ENCODE data around the gene PRRT1. TPM values are rescaled to one million over a fixed set of nuclear protein-coding genes. Genes with fewer than 3 reads are reported as not detected.
"Not testable (repeated sequence)": the region's sequence is repeated elsewhere in the genome, so short reads cannot be mapped to it uniquely, and the experiment has no call there.

PRRT1 gene
- total RNA-seq, 2 donors from 2014 or later, result 0.72 to 0.90 TPM

GRCh38 chr6:32105433-32105832, 46.3 kb downstream of the PRRT1 start:
- Histone ChIP-seq H3K4me1 (peaks cover 8% of the 10 kb centered on the region), H3K27ac (no peak overlapping the region)
- no peak for DNase-seq

GRCh38 chr6:32102255-32102654, 49.5 kb downstream of the PRRT1 start:
- no peak overlapping the region for H3K4me3 ChIP-seq
- H3K9me3 ChIP-seq, result no peaks in the 10 kb centered on the region
- no peaks in the 10 kb centered on the region for H3K4me1 ChIP-seq
- H3K36me3 ChIP-seq, result no peaks in the 10 kb centered on the region
- no peak overlapping the region for H3K27ac ChIP-seq
- H3K9ac ChIP-seq (ENCODE audit: low read depth in 2 of 2, low read length in 2 of 2), result no peak overlapping the region
- no peak for TF ChIP-seq CTCF (IDR thresholded peaks at IDR 0.05)
- DNase-seq, result no peak
- peaks cover under 1% of the 10 kb centered on the region for H3K27me3 ChIP-seq
- intact Hi-C loops (cut with DNase I), result no loop called here

More at GRCh38 chr6:32105433-32105832, 46.3 kb downstream of the PRRT1 start:
- no peaks in the 10 kb centered on the region for H3K36me3 ChIP-seq
- no peaks in the 10 kb centered on the region for H3K27me3 ChIP-seq
- no peak for TF ChIP-seq CTCF (IDR thresholded peaks at IDR 0.05)
- no peaks in the 10 kb centered on the region for H3K9me3 ChIP-seq
- no peak overlapping the region for H3K9ac ChIP-seq (ENCODE audit: low read depth in 2 of 2, low read length in 2 of 2)
- intact Hi-C loops (cut with DNase I), result no loop called here
- no peak overlapping the region for H3K4me3 ChIP-seq

GRCh38 chr6:32100251-32100650, 51.5 kb downstream of the PRRT1 start:
- H3K9me3 ChIP-seq; H3K4me3 ChIP-seq; DNase-seq; H3K27ac ChIP-seq; H3K36me3 ChIP-seq; H3K9ac ChIP-seq (ENCODE audit: low read depth in 2 of 2, low read length in 2 of 2); intact Hi-C loops (cut with DNase I); H3K4me1 ChIP-seq: not testable (repeated sequence)
- H3K27me3 ChIP-seq, result peaks cover 21% of the 10 kb centered on the region

Small RNA genes lying within 50 kb of the gene (microRNA-seq; reads per million reads assigned to microRNA genes)
- gene MIR6721 (not detected), gene MIR6833 (not detected)

Other genes starting within 250 kb of the PRRT1 start
- gene ZBTB12, start 249.9 kb downstream of the PRRT1 start, total RNA-seq, result 1 to 10 TPM; 2.0 to 4.9 TPM
- gene C2, start 224.2 kb downstream of the PRRT1 start, total RNA-seq, result 10 to 100 TPM in 1 of 2 donors, 1 to 10 TPM in 1; 7.8 to 15.2 TPM
- gene CFB, start 205.8 kb downstream of the PRRT1 start, total RNA-seq, result 10 to 100 TPM; 20.4 to 60.6 TPM
- 10 to 100 TPM; 50.3 to 55.6 TPM for gene NELFE, start 193.0 kb downstream of the PRRT1 start, total RNA-seq
- 10 to 100 TPM; 52.5 to 81.1 TPM for gene SKIC2, start 192.8 kb downstream of the PRRT1 start, total RNA-seq
- 10 to 100 TPM; 13.0 to 16.1 TPM for gene DXO, start 179.8 kb downstream of the PRRT1 start, total RNA-seq
- gene C4A, start 169.9 kb downstream of the PRRT1 start, total RNA-seq, result 10 to 100 TPM; 15.9 to 23.4 TPM
- gene C4B, start 137.1 kb downstream of the PRRT1 start, total RNA-seq, result 10 to 100 TPM; 11.9 to 19.4 TPM
- 1 to 10 TPM in 1 of 2 donors, not detected in 1; 3.3 TPM for gene CYP21A2, start 113.5 kb downstream of the PRRT1 start, total RNA-seq
- 10 to 100 TPM in 1 of 2 donors, 1 to 10 TPM in 1; 7.3 to 20.1 TPM for gene TNXB, start 42.6 kb downstream of the PRRT1 start, total RNA-seq
- gene ATF6B, start 23.7 kb downstream of the PRRT1 start, total RNA-seq, result 100 to 1,000 TPM in 1 of 2 donors, 10 to 100 TPM in 1; 83.3 to 131 TPM
- 1 to 10 TPM; 5.2 to 8.1 TPM for gene FKBPL, start 21.7 kb downstream of the PRRT1 start, total RNA-seq
- 10 to 100 TPM; 18.4 to 21.0 TPM for gene PPT2, start 2.2 kb upstream of the PRRT1 start, total RNA-seq
- 10 to 100 TPM; 10.4 to 13.7 TPM for gene EGFL8, start 12.7 kb upstream of the PRRT1 start, total RNA-seq
- 10 to 100 TPM; 44.1 to 54.5 TPM for gene AGPAT1, start 24.1 kb upstream of the PRRT1 start, total RNA-seq
- gene RNF5, start 26.5 kb upstream of the PRRT1 start, total RNA-seq, result 10 to 100 TPM; 75.8 to 87.4 TPM
- 10 to 100 TPM in 1 of 2 donors, 1 to 10 TPM in 1; 4.1 to 10.1 TPM for gene AGER, start 32.3 kb upstream of the PRRT1 start, total RNA-seq
- gene PBX2, start 38.3 kb upstream of the PRRT1 start, total RNA-seq, result 10 to 100 TPM; 47.5 TPM
- 1 to 10 TPM; 6.7 to 8.6 TPM for gene GPSM3, start 40.7 kb upstream of the PRRT1 start, total RNA-seq
- gene NOTCH4, start 72.1 kb upstream of the PRRT1 start, total RNA-seq, result 1 to 10 TPM; 2.9 to 3.7 TPM
- gene TSBP1, start 220.0 kb upstream of the PRRT1 start, total RNA-seq, result not detected

All from colonic mucosa (tissue), 4 donors.